ENCODE results near the gene TAS2R30.
A peak's percentile ranks its signal among the peaks of the same experiment; 100 is the strongest.

Gene TAS2R30

GRCh38 chr12:11134305-11134704, at the start of gene TAS2R30:
Gene TAS2R30 (minus strand): TSS chr12:11134644. CDS start chr12:11134244, 400 bp downstream.
- Histone ChIP-seq H3K27ac (no peak within 1 kb of the TSS), H3K4me3 (no peak within 1 kb of the TSS)
- DNase-seq (ENCODE audit: low spot score) = no peak
- no peak for TF ChIP-seq CTCF (IDR thresholded peaks at IDR 0.05)

GRCh38 chr12:11183011-11183410, 48.6 kb upstream of the TAS2R30 start:
- TF ChIP-seq CTCF (IDR thresholded peaks at IDR 0.05) = no peak
- H3K27ac ChIP-seq = no peak overlapping the region
- no peak for DNase-seq (ENCODE audit: low spot score)
- H3K4me3 ChIP-seq = no peak overlapping the region

GRCh38 chr12:11182529-11182928, 48.1 kb upstream of the TAS2R30 start:
- no peak overlapping the region for H3K27ac ChIP-seq
- no peak for TF ChIP-seq CTCF (IDR thresholded peaks at IDR 0.05)
- no peak overlapping the region for H3K4me3 ChIP-seq
- no peak for DNase-seq (ENCODE audit: low spot score)

- H3K4me3 ChIP-seq = no peak overlapping the region
- no peak for TF ChIP-seq CTCF (IDR thresholded peaks at IDR 0.05)
Measured at GRCh38 chr12:11178250-11178649, 43.8 kb upstream of the TAS2R30 start.

GRCh38 chr12:11174022-11174421, 39.6 kb upstream of the TAS2R30 start:
- no peak for DNase-seq (ENCODE audit: low spot score)
- Histone ChIP-seq H3K4me3 (no peak overlapping the region), H3K27ac (no peak overlapping the region)
- no peak for TF ChIP-seq CTCF (IDR thresholded peaks at IDR 0.05)

More at GRCh38 chr12:11178250-11178649, 43.8 kb upstream of the TAS2R30 start:
- no peak overlapping the region for H3K27ac ChIP-seq
- no peak for DNase-seq (ENCODE audit: low spot score)

GRCh38 chr12:11171969-11172675, 37.7 kb upstream of the TAS2R30 start:
- H3K27ac ChIP-seq = peak overlapping the region in 1 of 2 donors; percentile 98
- no peak for TF ChIP-seq CTCF (IDR thresholded peaks at IDR 0.05)
- no peak for DNase-seq (ENCODE audit: low spot score)
- peak overlapping the region; percentile 92 for H3K4me3 ChIP-seq
